GM12878 (cell line): ENCODE results near the gene ZNFX1. TPM values are rescaled to one million over a fixed set of nuclear protein-coding genes. Genes with fewer than 3 reads are reported as not detected.

Experiments used
- ATAC-seq: fragments of 200-7000 bp; cut with Tn5 transposase; 3 replicates; pipeline ENCODE4 v1.9.1; 2020; ENCODE audit warnings: mild to moderate bottlenecking, moderate library complexity
- BruUV-seq: library from RNA; stranded (reverse); fragments of 400-500 nt; replicated peaks from 2 replicates; lab custom pipeline; 2021; lab: Mats Ljungman, UMichigan
- CTCF ChIA-PET: fragments of 300-600 bp; sonication (Branson Sonifier 250); formaldehyde crosslinking; extraction: SDS; loops from one replicate; lab custom pipeline; 2021; ENCODE audit warnings: inconsistent platforms; lab: Yijun Ruan, JAX
- POLR2A ChIA-PET: fragments of 350-600 bp; formaldehyde crosslinking; extraction: SDS; loops from one replicate; lab custom pipeline; 2021; ENCODE audit warnings: inconsistent platforms; lab: Charles Lee
- RAD21 ChIA-PET: fragments of 300-600 bp; sonication (Branson Sonifier 250); formaldehyde crosslinking; loops from one replicate; lab custom pipeline; 2023; ENCODE audit warnings: antibody characterized with exemption; ENCODE audit not compliant: unreplicated experiment; lab: Charles Lee
- SMC1A ChIA-PET: fragments of 300-600 bp; sonication (Branson Sonifier 250); formaldehyde crosslinking; loops from one replicate; lab custom pipeline; 2023; ENCODE audit not compliant: unreplicated experiment, uncharacterized antibody; lab: Charles Lee
- DNase-seq: peaks from one replicate; pipeline ENCODE4 v3.0.0-alpha.2; 2011; ENCODE audit warnings: low read depth, low spot score
- FAIRE-seq: peaks from 3 replicates; lab custom pipeline; 2011; peaks lifted over from hg19 to GRCh38; lab: Jason Lieb, UNC
- H2AFZ ChIP-seq: 2 replicates; pipeline ENCODE4 v1.6.0; 2011; ENCODE audit warnings: low read depth, low read length, control low read depth; ENCODE audit not compliant: control insufficient read depth
- H3K27ac ChIP-seq: 2 replicates; pipeline ENCODE4 v1.5.1; 2011; ENCODE audit warnings: control low read depth; ENCODE audit not compliant: control insufficient read depth, insufficient read depth
- H3K27me3 ChIP-seq, 2 experiments: replicated peaks in 1 of 2; 2 replicates each; pipeline versions ENCODE4 v1.6.0 to v1.6.1; 2011; ENCODE audit warnings: low read length in 1 of 2; ENCODE audit not compliant: control insufficient read depth in 2 of 2, insufficient read depth in 2 of 2
- H3K36me3 ChIP-seq, 2 experiments: 2 replicates each; pipeline ENCODE4 v1.5.1; 2011; ENCODE audit warnings: low read length in 1 of 2; ENCODE audit not compliant: control insufficient read depth in 2 of 2, insufficient read depth in 2 of 2
- H3K4me1 ChIP-seq: 2 replicates; pipeline ENCODE4 v1.6.1; 2011; ENCODE audit warnings: mild to moderate bottlenecking, low read length, moderate library complexity, mixed read lengths; ENCODE audit not compliant: control insufficient read depth, insufficient read depth
- H3K4me2 ChIP-seq: 2 replicates; pipeline ENCODE4 v1.6.0; 2011; ENCODE audit warnings: control low read depth; ENCODE audit not compliant: control insufficient read depth, insufficient read depth
- H3K4me3 ChIP-seq: fragments of 200-600 bp; sonication (generic); 2 replicates; pipeline ENCODE4 v1.5.1; 2016
- H3K79me2 ChIP-seq: 2 replicates; pipeline ENCODE4 v1.6.0; 2011; ENCODE audit warnings: low read length; ENCODE audit not compliant: control insufficient read depth, insufficient read depth
- H3K9ac ChIP-seq: 2 replicates; pipeline ENCODE4 v1.8.0; 2011; ENCODE audit warnings: low read length, control low read depth, mixed read lengths; ENCODE audit not compliant: control insufficient read depth, insufficient read depth
- H3K9me3 ChIP-seq: replicated peaks from 3 replicates; pipeline ENCODE4 v1.5.1; 2011; ENCODE audit warnings: mild to moderate bottlenecking, low read length; ENCODE audit not compliant: control insufficient read depth, insufficient read depth
- H4K20me1 ChIP-seq: 2 replicates; pipeline ENCODE4 v1.6.0; 2011; ENCODE audit not compliant: control insufficient read depth, insufficient read depth
- CREB1 ChIP-seq: IDR thresholded peaks from 2 replicates; pipeline ENCODE4 v1.6.1; 2012; ENCODE audit warnings: low read depth, mild to moderate bottlenecking, inconsistent platforms
- EGR1 ChIP-seq, 2 experiments: IDR thresholded peaks; 1 replicate in 1 of 2; 2 replicates in 1 of 2; pipeline ENCODE4 v1.6.1; 2011 to 2012; ENCODE audit warnings: low read depth in 2 of 2, low read length in 2 of 2, borderline replicate concordance in 1 of 2, mild to moderate bottlenecking in 1 of 2, moderate library complexity in 1 of 2
- ESRRA ChIP-seq: IDR thresholded peaks from 2 replicates; pipeline ENCODE4 v1.6.1; 2012; ENCODE audit warnings: mild to moderate bottlenecking, low read length, improper control_type of control experiment
- KAT2A ChIP-seq: conservative IDR thresholded peaks from 2 replicates; pipeline ENCODE4 v1.6.1; 2011; ENCODE audit warnings: low read depth, low read length; ENCODE audit not compliant: control insufficient read depth
- MEF2A ChIP-seq: IDR thresholded peaks from 2 replicates; pipeline ENCODE4 v1.6.1; 2011; ENCODE audit warnings: low read depth, mild to moderate bottlenecking, low read length, moderate library complexity; ENCODE audit not compliant: insufficient read depth
- PRDM15 ChIP-seq: fragments of 450-650 bp; formaldehyde crosslinking; IDR thresholded peaks from 2 replicates; pipeline ENCODE4 v1.4.0; 2020; ENCODE audit warnings: mild to moderate bottlenecking, moderate library complexity
- RAD51 ChIP-seq: fragments of 450-650 bp; IDR thresholded peaks from 2 replicates; pipeline ENCODE4 v1.6.1; 2016; ENCODE audit warnings: moderate library complexity, mild to moderate bottlenecking, inconsistent platforms
- RB1 ChIP-seq: fragments of 450-650 bp; formaldehyde crosslinking; IDR thresholded peaks from 2 replicates; pipeline ENCODE4 v1.6.1; 2017; ENCODE audit warnings: mild to moderate bottlenecking, borderline replicate concordance
- RBBP5 ChIP-seq: fragments of 200-600 bp; sonication (generic); conservative IDR thresholded peaks from 2 replicates; pipeline ENCODE4 v1.6.1; 2016
- WGBS: methylation state at CpG from one replicate; pipeline ENCODE4 v1.1.6; 2016; ENCODE audit warnings: low lambda C conversion rate; ENCODE audit not compliant: insufficient replicate concordance, insufficient coverage; ENCODE audit errors: missing lambda C conversion rate; 5-methylcytosine and 5-hydroxymethylcytosine counted together
- in situ Hi-C: fragments of 300-500 bp; cut with MboI; formaldehyde crosslinking; loops from 9 replicates; pipeline ENCODE4 v1.14.3; 2018; ENCODE audit warnings: mixed read lengths
- intact Hi-C: fragments of 100-400 bp; cut with micrococcal nuclease; formaldehyde crosslinking; loops from one replicate; pipeline ENCODE4 v1.14.2; 2022; ENCODE audit not compliant: unreplicated experiment
- polyA plus RNA-seq, 11 experiments: library from polyadenylated mRNA; depleted of rRNA in 4 of 11; unstranded in 6 of 11; stranded (reverse) in 5 of 11; fragments of >200 nt; fragmentation: Nextera tagmentation in 4 of 11; fragmentation: Illumina TruSeq in 1 of 11; extraction: Ambion mirVana in 4 of 11; extraction: Trizol in 1 of 11; gene quantifications; 1 replicate in 1 of 11; 2 replicates in 10 of 11; pipeline versions ENCODE4 v1.2.1 to v1.2.3, GENCODE V29; 2011 to 2016; ENCODE audit warnings: inconsistent platforms in 2 of 11, missing spikeins in 2 of 11, low read depth in 1 of 11
- total RNA-seq, 4 experiments: library from RNA; depleted of rRNA in 3 of 4; stranded (reverse); fragments of >200 nt in 3 of 4; fragmentation: Illumina TruSeq in 1 of 4; extraction: Trizol in 1 of 4; gene quantifications; 2 replicates each; pipeline versions ENCODE4 v1.2.1 to v1.2.3, GENCODE V29; 2013 to 2021
- TF ChIP-seq, protein P1 (sequence below): fragments of 450-650 bp; IDR thresholded peaks from 2 replicates; pipeline ENCODE4 v1.6.1; 2017; ENCODE audit warnings: mild to moderate bottlenecking, low read depth, inconsistent platforms; ENCODE audit not compliant: poor library complexity, severe bottlenecking
- TF ChIP-seq, protein P2 (sequence below): fragments of 450-650 bp; IDR thresholded peaks from 2 replicates; pipeline ENCODE4 v1.6.1; 2016; ENCODE audit warnings: mild to moderate bottlenecking
- TF ChIP-seq, protein P3 (sequence below): IDR thresholded peaks from 2 replicates; pipeline ENCODE4 v1.6.1; 2012; ENCODE audit warnings: low read depth, low read length, improper control_type of control experiment

Gene ZNFX1
- total and polyA plus RNA-seq, 10 of the 15 experiments (the other 5 are each of a cell fraction or from before 2014, with no cell fraction given), result 7.4 to 31.5 (median 25.6) TPM

- Histone ChIP-seq H3K4me3 (peak overlapping the region; percentile 73), H4K20me1 (0 out of 2 replicates have a peak, but pooled peaks cover 3% of the 10 kb centered on the region), H3K4me1 (peaks cover 16% of the 10 kb centered on the region), H3K9ac (peak overlapping the region; percentile 24; the same call in 1 of the 2 replicates), H3K36me3 (peaks cover 8 to 28% of the 10 kb centered on the region in 2 experiments), H3K79me2 (peaks cover 80% of the 10 kb centered on the region), H2AFZ (no peak overlapping the region), H3K27ac (peak overlapping the region; percentile 92), H3K9me3 (peaks cover 4% of the 10 kb centered on the region; the same call in 2 of the 3 replicates), H3K27me3 (no peaks in the 10 kb centered on the region), H3K4me2 (peak overlapping the region; percentile 87)
- TF ChIP-seq RAD51 (no peak), ESRRA (no peak), RBBP5 (no peak), PRDM15 (CRISPR knock-in tag) (no peak), EGR1 (IDR thresholded peaks at IDR 0.05; ENCODE audit: borderline replicate concordance in 1 of 2, low read depth in 2 of 2, low read length in 2 of 2) (no peak), RB1 (no peak), MEF2A (no peak), CREB1 (no peak), KAT2A (no peak)
- TF ChIP-seq, protein P1, sequence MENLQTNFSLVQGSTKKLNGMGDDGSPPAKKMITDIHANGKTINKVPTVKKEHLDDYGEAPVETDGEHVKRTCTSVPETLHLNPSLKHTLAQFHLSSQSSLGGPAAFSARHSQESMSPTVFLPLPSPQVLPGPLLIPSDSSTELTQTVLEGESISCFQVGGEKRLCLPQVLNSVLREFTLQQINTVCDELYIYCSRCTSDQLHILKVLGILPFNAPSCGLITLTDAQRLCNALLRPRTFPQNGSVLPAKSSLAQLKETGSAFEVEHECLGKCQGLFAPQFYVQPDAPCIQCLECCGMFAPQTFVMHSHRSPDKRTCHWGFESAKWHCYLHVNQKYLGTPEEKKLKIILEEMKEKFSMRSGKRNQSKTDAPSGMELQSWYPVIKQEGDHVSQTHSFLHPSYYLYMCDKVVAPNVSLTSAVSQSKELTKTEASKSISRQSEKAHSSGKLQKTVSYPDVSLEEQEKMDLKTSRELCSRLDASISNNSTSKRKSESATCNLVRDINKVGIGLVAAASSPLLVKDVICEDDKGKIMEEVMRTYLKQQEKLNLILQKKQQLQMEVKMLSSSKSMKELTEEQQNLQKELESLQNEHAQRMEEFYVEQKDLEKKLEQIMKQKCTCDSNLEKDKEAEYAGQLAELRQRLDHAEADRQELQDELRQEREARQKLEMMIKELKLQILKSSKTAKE, result no peak
- TF ChIP-seq, protein P2, sequence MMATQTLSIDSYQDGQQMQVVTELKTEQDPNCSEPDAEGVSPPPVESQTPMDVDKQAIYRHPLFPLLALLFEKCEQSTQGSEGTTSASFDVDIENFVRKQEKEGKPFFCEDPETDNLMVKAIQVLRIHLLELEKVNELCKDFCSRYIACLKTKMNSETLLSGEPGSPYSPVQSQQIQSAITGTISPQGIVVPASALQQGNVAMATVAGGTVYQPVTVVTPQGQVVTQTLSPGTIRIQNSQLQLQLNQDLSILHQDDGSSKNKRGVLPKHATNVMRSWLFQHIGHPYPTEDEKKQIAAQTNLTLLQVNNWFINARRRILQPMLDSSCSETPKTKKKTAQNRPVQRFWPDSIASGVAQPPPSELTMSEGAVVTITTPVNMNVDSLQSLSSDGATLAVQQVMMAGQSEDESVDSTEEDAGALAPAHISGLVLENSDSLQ, result no peak
- TF ChIP-seq, protein P3, sequence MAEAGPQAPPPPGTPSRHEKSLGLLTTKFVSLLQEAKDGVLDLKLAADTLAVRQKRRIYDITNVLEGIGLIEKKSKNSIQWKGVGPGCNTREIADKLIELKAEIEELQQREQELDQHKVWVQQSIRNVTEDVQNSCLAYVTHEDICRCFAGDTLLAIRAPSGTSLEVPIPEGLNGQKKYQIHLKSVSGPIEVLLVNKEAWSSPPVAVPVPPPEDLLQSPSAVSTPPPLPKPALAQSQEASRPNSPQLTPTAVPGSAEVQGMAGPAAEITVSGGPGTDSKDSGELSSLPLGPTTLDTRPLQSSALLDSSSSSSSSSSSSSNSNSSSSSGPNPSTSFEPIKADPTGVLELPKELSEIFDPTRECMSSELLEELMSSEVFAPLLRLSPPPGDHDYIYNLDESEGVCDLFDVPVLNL, result no peak
- BruUV-seq, result no TSS peak
- no peak for ATAC-seq
- in situ Hi-C loops, result no loop called here
- POLR2A ChIA-PET, result interaction anchor here (1.0 to 2.1 kb wide), 3 partner anchors 7 to 91 kb away, joined by 3 to 15 read pairs (median 5); no protein-coding TSS in a partner anchor
- intact Hi-C loops, result loop anchor here (5.0 to 10.0 kb wide), 2 partner anchors 93 to 539 kb away; partner anchors contain the start of gene SLC9A8
- RAD21 ChIA-PET, result interaction anchor here (1.1 to 3.0 kb wide), 4 partner anchors 9 to 57 kb away, joined by 3 to 17 read pairs (median 8); partner anchors contain the start of gene DDX27
- WGBS, result 52% methylated on average over 2 of the region's 2 CpGs
- CTCF ChIA-PET, result interaction anchor here (0.6 to 0.8 kb wide), 3 partner anchors 29 to 362 kb away, joined by 3 to 4 read pairs (median 3); no protein-coding TSS in a partner anchor
- no peak for DNase-seq
- SMC1A ChIA-PET, result interaction anchor here (0.8 to 2.5 kb wide), 8 partner anchors 8 to 96 kb away, joined by 3 to 12 read pairs (median 6); no protein-coding TSS in a partner anchor
- no peak for FAIRE-seq
These were observed 2.2 kb downstream of the ZNFX1 start for GRCh38 chr20:49275636-49276035.
